Measurements from ENCODE around the gene RGS18. TPM values are rescaled to one million over a fixed set of nuclear protein-coding genes. Genes with fewer than 3 reads are reported as not detected.

Gene RGS18
- total RNA-seq: 6.2 TPM
- 0.34 TPM for polyA plus RNA-seq (ENCODE audit: insufficient read depth, low read depth, low replicate concordance)
- long read RNA-seq, donor 1: 0 reads
- long read RNA-seq, donor 2: 0 reads
- long read RNA-seq, donor 3: 0 reads
- long read RNA-seq, donor 4: 0 reads
- long read RNA-seq, donor 5: 0 reads
- long read RNA-seq, donor 6: 0 reads
- long read RNA-seq, donor 7: 0 reads
- long read RNA-seq, donor 8, partial matches to known transcripts: 0 of 3 reads
- long read RNA-seq, donor 8, other reads (novel, unspliced or antisense): 0 of 3 reads
- long read RNA-seq, donor 9, partial matches to known transcripts: 0 of 1 reads
- long read RNA-seq, donor 9, other reads (novel, unspliced or antisense): 0 of 1 reads
- long read RNA-seq, donor 10: 0 reads

- Histone ChIP-seq H3K9me3 (ENCODE audit: control insufficient read depth in 2 of 3, insufficient read depth in 1 of 3, low read length in 3 of 3) (no peaks in the 10 kb centered on the region), H3K9ac (ENCODE audit: low read length in 3 of 3) (no peak within 1 kb of the TSS), H3K27ac (ENCODE audit: low read depth in 2 of 2, low read length in 2 of 2) (no peak within 1 kb of the TSS), H3K27me3 (ENCODE audit: control insufficient read depth, insufficient read depth, low read length) (no peaks in the 10 kb centered on the region), H3K4me3 (ENCODE audit: low read length in 3 of 3) (no peak within 1 kb of the TSS), H3K4me1 (ENCODE audit: control insufficient read depth in 2 of 3, insufficient read depth in 2 of 3, low read depth in 1 of 3, low read length in 3 of 3) (no peaks in the 10 kb centered on the region), H3K36me3 (ENCODE audit: control insufficient read depth in 2 of 3, insufficient read depth in 3 of 3, low read length in 3 of 3) (no peaks in the 10 kb centered on the region)
- no peak for FAIRE-seq
- intact Hi-C loops (cut with DNase I): no loop called here
- DNase-seq: no peak
- TF ChIP-seq CTCF (IDR thresholded peaks at IDR 0.05; ENCODE audit: borderline replicate concordance, extremely low read depth, insufficient read depth): no peak
Measured at GRCh38 chr1:192158181-192158580, at the start of gene RGS18. RGS18 (plus strand) TSS chr1:192158462; CDS start chr1:192158638, 176 bp downstream.

DNA sequence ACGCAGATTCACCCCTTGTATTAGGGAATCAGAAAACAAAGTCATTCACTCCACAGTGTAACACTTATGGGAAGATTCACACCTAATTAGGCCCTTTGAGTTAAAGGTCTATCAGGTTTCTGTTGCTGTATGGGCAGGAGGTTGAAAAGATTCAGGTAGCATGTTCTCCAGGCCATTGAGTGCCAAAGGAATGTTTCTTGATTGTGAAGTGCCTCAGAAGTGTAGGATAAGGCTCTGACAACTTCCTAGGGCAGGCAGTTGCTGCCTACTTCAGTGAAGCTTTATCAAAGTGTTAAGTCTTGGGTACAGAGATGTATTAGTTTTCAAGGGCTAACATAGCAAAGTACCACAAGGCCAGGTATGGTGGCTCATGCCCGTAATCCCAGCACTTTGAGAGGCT, 48.7 kb upstream of the RGS18 start:
- no peak overlapping the region for H3K9ac ChIP-seq (ENCODE audit: low read length in 3 of 3)
- no peak for TF ChIP-seq CTCF (IDR thresholded peaks at IDR 0.05; ENCODE audit: borderline replicate concordance, extremely low read depth, insufficient read depth)
- intact Hi-C loops (cut with DNase I): no loop called here
- H3K4me3 ChIP-seq (ENCODE audit: low read length in 3 of 3): no peak overlapping the region
- H3K4me1 ChIP-seq (ENCODE audit: control insufficient read depth in 2 of 3, insufficient read depth in 2 of 3, low read depth in 1 of 3, low read length in 3 of 3): no peaks in the 10 kb centered on the region
- H3K9me3 ChIP-seq (ENCODE audit: control insufficient read depth in 2 of 3, insufficient read depth in 1 of 3, low read length in 3 of 3): no peaks in the 10 kb centered on the region
- FAIRE-seq: no peak
- no peaks in the 10 kb centered on the region for H3K27me3 ChIP-seq (ENCODE audit: control insufficient read depth, insufficient read depth, low read length)
- no peak for DNase-seq
- H3K27ac ChIP-seq (ENCODE audit: low read depth in 2 of 2, low read length in 2 of 2): no peak overlapping the region
- no peaks in the 10 kb centered on the region for H3K36me3 ChIP-seq (ENCODE audit: control insufficient read depth in 2 of 3, insufficient read depth in 3 of 3, low read length in 3 of 3)

- no peak overlapping the region for H3K4me3 ChIP-seq (ENCODE audit: low read length in 3 of 3)
- DNase-seq (no peak), FAIRE-seq (no peak)
- TF ChIP-seq CTCF (IDR thresholded peaks at IDR 0.05; ENCODE audit: borderline replicate concordance, extremely low read depth, insufficient read depth): no peak
- no peaks in the 10 kb centered on the region for H3K9me3 ChIP-seq (ENCODE audit: control insufficient read depth in 2 of 3, insufficient read depth in 1 of 3, low read length in 3 of 3)
- H3K27me3 ChIP-seq (ENCODE audit: control insufficient read depth, insufficient read depth, low read length): no peaks in the 10 kb centered on the region
- H3K36me3 ChIP-seq (ENCODE audit: control insufficient read depth in 2 of 3, insufficient read depth in 3 of 3, low read length in 3 of 3): no peaks in the 10 kb centered on the region
- no peak overlapping the region for H3K9ac ChIP-seq (ENCODE audit: low read length in 3 of 3)
- H3K4me1 ChIP-seq (ENCODE audit: control insufficient read depth in 2 of 3, insufficient read depth in 2 of 3, low read depth in 1 of 3, low read length in 3 of 3): no peaks in the 10 kb centered on the region
- intact Hi-C loops (cut with DNase I): no loop called here
- H3K27ac ChIP-seq (ENCODE audit: low read depth in 2 of 2, low read length in 2 of 2): no peak overlapping the region
Measured at GRCh38 chr1:192115000-192115399, 43.3 kb upstream of the RGS18 start.

All from kidney (tissue), 22 donors.